GM12892 (cell line): ENCODE measurements around the gene GOLGA6D.
"Not testable (repeated sequence)": the region's sequence is repeated elsewhere in the genome, so short reads cannot be mapped to it uniquely, and the experiment has no call there.

Experiments used
- POLR2A ChIP-seq: IDR thresholded peaks from 2 replicates; pipeline ENCODE4 v1.6.1; 2011; ENCODE audit warnings: low read depth, low read length, control low read depth
- TAF1 ChIP-seq: IDR thresholded peaks from 2 replicates; pipeline ENCODE4 v1.6.1; 2011; ENCODE audit warnings: low read depth, mild to moderate bottlenecking, control low read depth, low read length, borderline replicate concordance

DNA sequence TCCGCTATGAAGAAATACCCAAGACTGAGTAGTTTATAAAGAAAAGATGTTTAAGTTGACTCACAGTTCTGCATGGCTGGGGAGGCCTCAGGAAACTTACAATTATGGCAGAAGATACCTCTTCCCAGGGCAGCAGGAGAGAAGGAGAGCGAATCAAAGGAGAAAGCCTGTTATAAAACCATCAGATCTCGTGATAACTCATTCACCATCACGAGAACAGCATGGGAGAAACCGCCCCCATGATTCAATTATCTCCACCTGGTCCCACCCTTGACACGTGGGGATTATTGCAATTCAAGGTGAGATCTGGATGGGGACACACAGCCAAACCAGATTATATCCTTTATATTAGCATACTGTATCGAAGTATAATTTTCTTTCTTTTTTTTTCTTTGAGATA, 49.5 kb downstream of the GOLGA6D start:
- not testable (repeated sequence) for TF ChIP-seq POLR2A, TAF1
